ENCODE measurements around the gene SENP1. TPM values are rescaled to one million over a fixed set of nuclear protein-coding genes. Genes with fewer than 3 reads are reported as not detected.

The SENP1 gene
- total and polyA plus RNA-seq, 2 of the 4 experiments (the other 2 are of a cell fraction): 7.2 to 25.3 TPM

GRCh38 chr12:48045061-48045846 is 60.6 kb downstream of the SENP1 start:
- Histone ChIP-seq H3K23ac (ENCODE audit: low read depth, low read length) (no peak overlapping the region), H3K4me1 (ENCODE audit: control insufficient read depth, insufficient read depth, low read length) (no peaks in the 10 kb centered on the region), H3K9me3 (ENCODE audit: control insufficient read depth, insufficient read depth, low read length) (no peaks in the 10 kb centered on the region), H3K4me2 (ENCODE audit: low read depth, low read length) (no peak overlapping the region), H3K9me1 (ENCODE audit: insufficient read depth, low read length) (no peaks in the 10 kb centered on the region; the same call in 1 of the 2 replicates), H2AK5ac (ENCODE audit: low read depth, low read length) (no peak overlapping the region), H3K4me3 (ENCODE audit: insufficient read depth, low read depth, low read length) (no peak overlapping the region), H4K20me1 (ENCODE audit: insufficient read depth, low read length) (no peaks in the 10 kb centered on the region), H3K4ac (ENCODE audit: low read depth, low read length) (no peak overlapping the region), H3K9ac (ENCODE audit: low read depth, low read length) (no peak overlapping the region), H4K91ac (ENCODE audit: insufficient read depth, low read depth, low read length) (no peak overlapping the region), H2BK120ac (ENCODE audit: low read depth, low read length) (no peak overlapping the region), H3K27ac (ENCODE audit: insufficient read depth, low read length) (no peak overlapping the region), H4K5ac (ENCODE audit: low read depth, low read length) (no peak overlapping the region), H3K56ac (ENCODE audit: extremely low read depth, insufficient read depth, low read length) (no peak overlapping the region), H2BK20ac (ENCODE audit: low read depth, low read length) (no peak overlapping the region), H2AK9ac (replicated peaks; ENCODE audit: low read depth, low read length, poor library complexity) (no peak overlapping the region), H3K14ac (replicated peaks; ENCODE audit: low read depth, low read length) (no peak overlapping the region), H3K18ac (ENCODE audit: low read depth, low read length) (no peak overlapping the region), H4K8ac (ENCODE audit: low read depth in 2 of 2, low read length in 2 of 2) (no peak overlapping the region), H2BK15ac (ENCODE audit: low read depth, low read length) (no peak overlapping the region), H3K79me1 (ENCODE audit: low read depth in 1 of 2, low read length in 2 of 2) (0 out of 4 replicates have a peak, but pooled peaks cover 0 to 3% of the 10 kb centered on the region in 2 experiments), H3K27me3 (ENCODE audit: control insufficient read depth, insufficient read depth, low read length) (no peaks in the 10 kb centered on the region), H2BK5ac (ENCODE audit: low read depth, low read length, poor library complexity, severe bottlenecking) (no peak overlapping the region), H3K36me3 (ENCODE audit: control insufficient read depth, insufficient read depth, low read length) (peaks cover 14% of the 10 kb centered on the region), H2AFZ (replicated peaks; ENCODE audit: low read length, poor library complexity) (no peak overlapping the region)
- no TSS peak for BruUV-seq (replicated peaks)
- intact Hi-C loops (cut with micrococcal nuclease) (no loop called here), dilution Hi-C loops (cut with HindIII; ENCODE audit: low sequenced_read_pairs, unreplicated experiment) (no loop called here), in situ Hi-C loops (cut with MboI; ENCODE audit: low sequenced_read_pairs) (no loop called here)
- 80% methylated on average over 1 of the region's 6 CpGs; no CpG with 5 or more reads in 1 of the 2 experiments for WGBS, 2 experiments (ENCODE audit: extremely low coverage in 2 of 2, insufficient read length in 1 of 2)
- ChIA-PET CTCF (no interaction called here), POLR2A (ENCODE audit: unreplicated experiment) (no interaction called here)
- ATAC-seq (ENCODE audit: low read depth) (no peak), DNase-seq (no peak)
- no peak for TF ChIP-seq MXI1 (IDR thresholded peaks at IDR 0.05; ENCODE audit: borderline replicate concordance, low read depth, low read length)
- no peak for TF ChIP-seq CTCF (conservative IDR thresholded peaks at IDR 0.05; ENCODE audit: low read depth, low read length)
- no peak for TF ChIP-seq USF2 (IDR thresholded peaks at IDR 0.05; ENCODE audit: low read depth, low read length)
- TF ChIP-seq CEBPB (IDR thresholded peaks at IDR 0.05; ENCODE audit: low read depth, low read length): no peak
- no peak for TF ChIP-seq RAD21 (IDR thresholded peaks at IDR 0.05; ENCODE audit: low read length)
- TF ChIP-seq MAZ (IDR thresholded peaks at IDR 0.05; ENCODE audit: borderline replicate concordance, low read depth, low read length): no peak
- TF ChIP-seq ELK1 (IDR thresholded peaks at IDR 0.05; ENCODE audit: borderline replicate concordance, low read depth, low read length): no peak
- no peak for TF ChIP-seq FOS (IDR thresholded peaks at IDR 0.05; ENCODE audit: low read depth, low read length)
- TF ChIP-seq CHD1 (IDR thresholded peaks at IDR 0.05; ENCODE audit: low read depth, low read length): no peak
- no peak for TF ChIP-seq SMC3 (IDR thresholded peaks at IDR 0.05; ENCODE audit: low read depth, low read length)
- TF ChIP-seq RCOR1 (IDR thresholded peaks at IDR 0.05; ENCODE audit: insufficient replicate concordance, low read length): no peak
- no peak for TF ChIP-seq NFE2L2 (IDR thresholded peaks at IDR 0.05; ENCODE audit: low read depth, low read length)
- no peak for TF ChIP-seq MAFK (IDR thresholded peaks at IDR 0.05; ENCODE audit: low read depth, low read length)
- TF ChIP-seq BHLHE40 (IDR thresholded peaks at IDR 0.05; ENCODE audit: low read depth, low read length): no peak
- TF ChIP-seq POLR2A (IDR thresholded peaks at IDR 0.05; ENCODE audit: low read depth, low read length): no peak
- no peak for TF ChIP-seq RFX5 (IDR thresholded peaks at IDR 0.05; ENCODE audit: low read depth, low read length)

Measured in IMR-90 (cell line).